Neuronal stem cell (in vitro differentiated cells): ENCODE results near the gene DTNBP1.

Source experiments
- DNase-seq: peaks from one replicate; pipeline ENCODE4 v3.0.0-alpha.2; 2013; ENCODE audit warnings: low spot score
- H2AFZ ChIP-seq: one replicate; pipeline ENCODE4 v1.6.1; 2013; ENCODE audit warnings: mild to moderate bottlenecking, low read length, inconsistent platforms
- H2AK5ac ChIP-seq: 2 replicates; pipeline ENCODE4 v1.6.1; 2013; ENCODE audit warnings: low read depth, mild to moderate bottlenecking, inconsistent platforms, low read length, moderate library complexity, mixed read lengths
- H2BK120ac ChIP-seq: 2 replicates; pipeline ENCODE4 v1.6.1; 2013; ENCODE audit warnings: low read depth, mild to moderate bottlenecking, inconsistent platforms, low read length, moderate library complexity, mixed read lengths
- H2BK12ac ChIP-seq: one replicate; pipeline ENCODE4 v1.6.1; 2013; ENCODE audit warnings: low read length, inconsistent platforms
- H2BK15ac ChIP-seq: 2 replicates; pipeline ENCODE4 v1.6.1; 2013; ENCODE audit warnings: mild to moderate bottlenecking, low read length, inconsistent platforms, mixed read lengths
- H2BK5ac ChIP-seq: one replicate; pipeline ENCODE4 v1.6.1; 2013; ENCODE audit warnings: inconsistent platforms, mild to moderate bottlenecking, low read length, moderate library complexity
- H3K14ac ChIP-seq: one replicate; pipeline ENCODE4 v1.6.1; 2013; ENCODE audit warnings: low read length, inconsistent platforms
- H3K18ac ChIP-seq: 2 replicates; pipeline ENCODE4 v1.6.1; 2013; ENCODE audit warnings: low read length, inconsistent platforms
- H3K23ac ChIP-seq: 2 replicates; pipeline ENCODE4 v1.6.1; 2013; ENCODE audit warnings: low read depth, mild to moderate bottlenecking, mixed read lengths, low read length, inconsistent platforms; ENCODE audit not compliant: poor library complexity
- H3K27ac ChIP-seq: replicated peaks from 3 replicates; pipeline ENCODE4 v1.5.1; 2013; ENCODE audit warnings: low read length, inconsistent platforms
- H3K27me3 ChIP-seq, 3 experiments: 2 replicates each; pipeline ENCODE4 v1.6.1; 2013; ENCODE audit warnings: low read length in 3 of 3, mild to moderate bottlenecking in 2 of 3, inconsistent platforms in 1 of 3, low read depth in 1 of 3, mixed read lengths in 1 of 3, moderate library complexity in 1 of 3; ENCODE audit not compliant: control insufficient read depth in 3 of 3, insufficient read depth in 3 of 3
- H3K36me3 ChIP-seq, 2 donors: replicated peaks in 1 of 2; 2 replicates each; pipeline ENCODE4 v1.6.1; 2013; ENCODE audit warnings: low read length in 2 of 2; ENCODE audit not compliant: control insufficient read depth in 2 of 2, insufficient read depth in 2 of 2
- H3K4ac ChIP-seq: 2 replicates; pipeline ENCODE4 v1.6.1; 2013; ENCODE audit warnings: inconsistent platforms, mild to moderate bottlenecking, low read length, moderate library complexity
- H3K4me1 ChIP-seq, 2 donors: 1 replicate in 1 of 2; 2 replicates in 1 of 2; pipeline ENCODE4 v1.6.1; 2013; ENCODE audit warnings: low read length in 2 of 2, low read depth in 1 of 2; ENCODE audit not compliant: control insufficient read depth in 2 of 2, insufficient read depth in 1 of 2
- H3K4me2 ChIP-seq: one replicate; pipeline ENCODE4 v1.6.1; 2013; ENCODE audit warnings: mild to moderate bottlenecking, low read length, inconsistent platforms; ENCODE audit not compliant: insufficient read depth, poor library complexity, severe bottlenecking
- H3K4me3 ChIP-seq, 2 donors: 2 replicates each; pipeline ENCODE4 v1.5.1; 2013; ENCODE audit warnings: low read length in 2 of 2, mild to moderate bottlenecking in 2 of 2, inconsistent platforms in 1 of 2, moderate library complexity in 1 of 2
- H3K79me1 ChIP-seq: one replicate; pipeline ENCODE4 v1.6.1; 2013; ENCODE audit warnings: low read depth, mild to moderate bottlenecking, inconsistent platforms, low read length, moderate library complexity
- H3K9ac ChIP-seq: one replicate; pipeline ENCODE4 v1.6.1; 2013; ENCODE audit warnings: mild to moderate bottlenecking, low read depth, low read length, inconsistent platforms; ENCODE audit not compliant: poor library complexity
- H3K9me3 ChIP-seq, 2 donors: replicated peaks in 1 of 2; 2 replicates each; pipeline versions ENCODE3 to v1.6.1; 2013; ENCODE audit warnings: low read length in 2 of 2, mild to moderate bottlenecking in 2 of 2, inconsistent platforms in 1 of 2, low read depth in 1 of 2, mixed read lengths in 1 of 2, moderate library complexity in 1 of 2; ENCODE audit not compliant: control insufficient read depth in 2 of 2, insufficient read depth in 1 of 2
- H4K8ac ChIP-seq: one replicate; pipeline ENCODE4 v1.6.1; 2013; ENCODE audit warnings: low read depth, mild to moderate bottlenecking, inconsistent platforms, low read length, moderate library complexity
- H4K91ac ChIP-seq: one replicate; pipeline ENCODE4 v1.6.1; 2013; ENCODE audit warnings: low read length, low read depth, mild to moderate bottlenecking, inconsistent platforms; ENCODE audit not compliant: poor library complexity
- WGBS, 2 donors: extraction: QIAGEN DNeasy Blood & Tissue Kit; methylation state at CpG; one replicate each; pipeline ENCODE4 v1.1.7; 2013; ENCODE audit warnings: missing lambda C conversion rate in 2 of 2, mixed read lengths in 1 of 2; ENCODE audit not compliant: insufficient read length in 2 of 2, insufficient replicate concordance in 1 of 2; ENCODE audit errors: extremely low coverage in 2 of 2; 5-methylcytosine and 5-hydroxymethylcytosine counted together

DTNBP1 gene

GRCh38 chr6:15496345-15497131, 166.3 kb downstream of the DTNBP1 start:
- Histone ChIP-seq H3K23ac (peak overlapping the region; percentile 74), H3K9me3 (no peaks in the 10 kb centered on the region), H2BK120ac (peak overlapping the region; percentile 40), H2AFZ (no peak overlapping the region), H3K4me2 (no peak overlapping the region), H4K8ac (no peak overlapping the region), H3K4me1 (peaks cover 0 to 5% of the 10 kb centered on the region in 2 donors), H3K4me3 (no peak overlapping the region), H3K27me3 (no peaks in the 10 kb centered on the region), H2BK5ac (no peak overlapping the region), H2BK12ac (no peak overlapping the region), H3K18ac (no peak overlapping the region), H3K4ac (no peak overlapping the region), H2BK15ac (no peak overlapping the region), H3K79me1 (peaks cover 5% of the 10 kb centered on the region), H3K9ac (no peak overlapping the region), H3K36me3 (peaks cover 39 to 86% of the 10 kb centered on the region in 2 donors), H3K27ac (no peak overlapping the region), H2AK5ac (peak overlapping the region; percentile 42), H4K91ac (no peak overlapping the region), H3K14ac (no peak overlapping the region)
- no peak for DNase-seq
- no CpG with 5 or more reads among the region's 60 CpGs for WGBS, 2 donors

- H2BK120ac ChIP-seq: no peak overlapping the region
- peaks cover 28 to 76% of the 10 kb centered on the region in 2 donors for H3K36me3 ChIP-seq
- no peak for DNase-seq
- H3K79me1 ChIP-seq: peaks cover 5% of the 10 kb centered on the region
- no CpG with 5 or more reads among the region's 10 CpGs for WGBS, 2 donors
- no peak overlapping the region for H4K91ac ChIP-seq
- no peak overlapping the region for H3K23ac ChIP-seq
- no peaks in the 10 kb centered on the region for H3K27me3 ChIP-seq
- H2BK12ac ChIP-seq: no peak overlapping the region
- H3K18ac ChIP-seq: no peak overlapping the region
- H3K4ac ChIP-seq: no peak overlapping the region
- no peak overlapping the region for H3K14ac ChIP-seq
- H3K27ac ChIP-seq: no peak overlapping the region
- H4K8ac ChIP-seq: no peak overlapping the region
- H3K9me3 ChIP-seq: no peaks in the 10 kb centered on the region
- H2BK5ac ChIP-seq: no peak overlapping the region
- H3K4me2 ChIP-seq: no peak overlapping the region
- no peak overlapping the region for H3K9ac ChIP-seq
- H3K4me3 ChIP-seq: no peak overlapping the region
- H2AK5ac ChIP-seq: no peak overlapping the region
- H2BK15ac ChIP-seq: no peak overlapping the region
- H3K4me1 ChIP-seq: peaks cover 0 to 5% of the 10 kb centered on the region in 2 donors
- H2AFZ ChIP-seq: no peak overlapping the region
These were observed 167.4 kb downstream of the DTNBP1 start for GRCh38 chr6:15495375-15495901.

- no CpG with 5 or more reads among the region's 9 CpGs for WGBS, 2 donors
- peaks cover 5% of the 10 kb centered on the region for H3K79me1 ChIP-seq
- no peak overlapping the region for H2BK12ac ChIP-seq
- no peak for DNase-seq
- no peak overlapping the region for H3K23ac ChIP-seq
- H2BK15ac ChIP-seq: no peak overlapping the region
- no peaks in the 10 kb centered on the region for H3K9me3 ChIP-seq
- H2BK120ac ChIP-seq: no peak overlapping the region
- no peak overlapping the region for H3K4me2 ChIP-seq
- no peak overlapping the region for H3K9ac ChIP-seq
- H3K4ac ChIP-seq: no peak overlapping the region
- H3K27ac ChIP-seq: no peak overlapping the region
- no peak overlapping the region for H2AK5ac ChIP-seq
- no peak overlapping the region for H2AFZ ChIP-seq
- no peaks in the 10 kb centered on the region for H3K27me3 ChIP-seq
- no peak overlapping the region for H3K14ac ChIP-seq
- no peak overlapping the region for H2BK5ac ChIP-seq
- H4K8ac ChIP-seq: no peak overlapping the region
- peak overlapping the region; percentile 73 for H3K18ac ChIP-seq
- H4K91ac ChIP-seq: no peak overlapping the region
- H3K4me1 ChIP-seq: peaks cover 0 to 3% of the 10 kb centered on the region in 2 donors
- H3K36me3 ChIP-seq: peaks cover 21 to 70% of the 10 kb centered on the region in 2 donors
- H3K4me3 ChIP-seq: no peak overlapping the region
These were observed 169.2 kb downstream of the DTNBP1 start for GRCh38 chr6:15493437-15494168.

- H4K8ac ChIP-seq: no peak overlapping the region
- H3K79me1 ChIP-seq: peaks cover 3% of the 10 kb centered on the region
- no peak overlapping the region for H4K91ac ChIP-seq
- peaks cover 0 to 3% of the 10 kb centered on the region in 2 donors for H3K4me1 ChIP-seq
- no peak overlapping the region for H2BK12ac ChIP-seq
- H3K14ac ChIP-seq: no peak overlapping the region
- H3K4me3 ChIP-seq: no peak overlapping the region
- no peak overlapping the region for H3K9ac ChIP-seq
- H2AK5ac ChIP-seq: no peak overlapping the region
- H2BK5ac ChIP-seq: no peak overlapping the region
- no peak overlapping the region for H3K4me2 ChIP-seq
- H3K27me3 ChIP-seq: no peaks in the 10 kb centered on the region
- WGBS, 2 donors: no CpG with 5 or more reads among the region's 5 CpGs
- peaks cover 29 to 71% of the 10 kb centered on the region in 2 donors for H3K36me3 ChIP-seq
- no peak overlapping the region for H3K18ac ChIP-seq
- no peak overlapping the region for H3K4ac ChIP-seq
- no peak for DNase-seq
- no peak overlapping the region for H2BK120ac ChIP-seq
- no peak overlapping the region for H2BK15ac ChIP-seq
- H3K9me3 ChIP-seq: no peaks in the 10 kb centered on the region
- H3K27ac ChIP-seq: no peak overlapping the region
- H2AFZ ChIP-seq: no peak overlapping the region
- H3K23ac ChIP-seq: no peak overlapping the region
These were observed 170.9 kb downstream of the DTNBP1 start for GRCh38 chr6:15491986-15492269.
